ENCODE data around the gene KIAA1549.
"Not testable (repeated sequence)": the region's sequence is repeated elsewhere in the genome, so short reads cannot be mapped to it uniquely, and the experiment has no call there.

Gene KIAA1549

GRCh38 chr7:138978541-138979184, 2.5 kb downstream of the KIAA1549 start:
- ChIA-PET CTCF (interaction anchor here (0.9 to 2.4 kb wide), 4 partner anchors 39 to 91 kb away, joined by 3 to 17 read pairs (median 4); no protein-coding TSS in a partner anchor), POLR2A (no interaction called here)
- H3K4me3 ChIP-seq (ENCODE audit: low read depth, low read length) = no peak overlapping the region
- TF ChIP-seq, protein P1, sequence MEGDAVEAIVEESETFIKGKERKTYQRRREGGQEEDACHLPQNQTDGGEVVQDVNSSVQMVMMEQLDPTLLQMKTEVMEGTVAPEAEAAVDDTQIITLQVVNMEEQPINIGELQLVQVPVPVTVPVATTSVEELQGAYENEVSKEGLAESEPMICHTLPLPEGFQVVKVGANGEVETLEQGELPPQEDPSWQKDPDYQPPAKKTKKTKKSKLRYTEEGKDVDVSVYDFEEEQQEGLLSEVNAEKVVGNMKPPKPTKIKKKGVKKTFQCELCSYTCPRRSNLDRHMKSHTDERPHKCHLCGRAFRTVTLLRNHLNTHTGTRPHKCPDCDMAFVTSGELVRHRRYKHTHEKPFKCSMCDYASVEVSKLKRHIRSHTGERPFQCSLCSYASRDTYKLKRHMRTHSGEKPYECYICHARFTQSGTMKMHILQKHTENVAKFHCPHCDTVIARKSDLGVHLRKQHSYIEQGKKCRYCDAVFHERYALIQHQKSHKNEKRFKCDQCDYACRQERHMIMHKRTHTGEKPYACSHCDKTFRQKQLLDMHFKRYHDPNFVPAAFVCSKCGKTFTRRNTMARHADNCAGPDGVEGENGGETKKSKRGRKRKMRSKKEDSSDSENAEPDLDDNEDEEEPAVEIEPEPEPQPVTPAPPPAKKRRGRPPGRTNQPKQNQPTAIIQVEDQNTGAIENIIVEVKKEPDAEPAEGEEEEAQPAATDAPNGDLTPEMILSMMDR (IDR thresholded peaks at IDR 0.05; ENCODE audit: insufficient read depth, low read length, missing control alignments) = no peak
- no peak for DNase-seq (ENCODE audit: low read depth, low spot score)

- CTCF ChIA-PET = interaction anchor here (0.9 to 1.3 kb wide), 3 partner anchors 10 to 90 kb away, joined by 3 to 4 read pairs (median 3); no protein-coding TSS in a partner anchor
- H3K4me3 ChIP-seq (ENCODE audit: low read depth, low read length); POLR2A ChIA-PET; DNase-seq (ENCODE audit: low read depth, low spot score): not testable (repeated sequence)
Measured at GRCh38 chr7:138976161-138976560, 5.0 kb downstream of the KIAA1549 start.

- H3K4me3 ChIP-seq (ENCODE audit: low read depth, low read length) = no peak overlapping the region
- DNase-seq (ENCODE audit: low read depth, low spot score) = no peak
- ChIA-PET POLR2A (no interaction called here), CTCF (interaction anchor here (1.0 to 1.3 kb wide), 2 partner anchors 10 to 12 kb away, joined by 4 read pairs; no protein-coding TSS in a partner anchor)
- TF ChIP-seq, protein P1 (IDR thresholded peaks at IDR 0.05; ENCODE audit: insufficient read depth, low read length, missing control alignments) = no peak
Measured at GRCh38 chr7:138975343-138976104, 5.7 kb downstream of the KIAA1549 start.

DNA sequence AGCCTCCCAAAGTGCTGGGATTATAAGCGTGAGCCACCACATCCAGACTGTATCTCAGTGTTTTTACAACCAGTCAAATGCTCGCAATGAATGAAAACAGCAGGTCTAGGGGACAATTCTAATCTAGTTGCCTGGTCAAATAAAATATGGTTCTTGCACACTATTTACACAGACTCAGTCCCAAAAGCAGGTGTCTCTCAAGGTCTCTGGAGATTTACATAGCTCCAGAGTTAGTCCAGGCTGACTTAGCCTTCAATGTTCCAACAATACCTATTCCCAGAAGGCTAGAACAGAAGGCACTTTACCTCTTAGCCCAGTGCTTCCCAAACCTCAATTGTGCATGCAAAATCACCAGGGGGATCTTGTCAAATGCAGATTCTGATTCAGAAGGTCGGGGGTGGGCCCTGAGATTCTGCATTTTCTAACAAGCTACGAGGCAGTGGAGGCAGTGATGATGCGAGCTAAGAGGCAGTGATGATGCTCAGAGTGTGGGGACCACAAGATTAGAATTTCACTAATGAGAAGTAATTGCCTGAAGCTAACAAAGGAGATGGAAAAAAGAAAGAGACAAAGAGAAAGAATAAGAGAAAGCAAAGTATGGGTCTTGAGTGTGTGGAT, 6.4 kb downstream of the KIAA1549 start:
- CTCF ChIA-PET = interaction anchor here (1.0 kb wide), 1 partner anchor 11 kb away, joined by 4 read pairs; no protein-coding TSS in a partner anchor
- TF ChIP-seq, protein P1 (IDR thresholded peaks at IDR 0.05; ENCODE audit: insufficient read depth, low read length, missing control alignments) = no peak
- POLR2A ChIA-PET = no interaction called here
- H3K4me3 ChIP-seq (ENCODE audit: low read depth, low read length) = no peak overlapping the region
- no peak for DNase-seq (ENCODE audit: low read depth, low spot score)

GRCh38 chr7:138974103-138974502, 7.1 kb downstream of the KIAA1549 start:
- H3K4me3 ChIP-seq (ENCODE audit: low read depth, low read length) = no peak overlapping the region
- DNase-seq (ENCODE audit: low read depth, low spot score) = no peak
- TF ChIP-seq, protein P1 (IDR thresholded peaks at IDR 0.05; ENCODE audit: insufficient read depth, low read length, missing control alignments) = no peak
- CTCF ChIA-PET = interaction anchor here (1.2 to 1.7 kb wide), 2 partner anchors 88 to 101 kb away, joined by 3 to 5 read pairs; no protein-coding TSS in a partner anchor
- POLR2A ChIA-PET = no interaction called here

GRCh38 chr7:138970952-138971351, 10.2 kb downstream of the KIAA1549 start:
- no peak for DNase-seq (ENCODE audit: low read depth, low spot score)
- no peak overlapping the region for H3K4me3 ChIP-seq (ENCODE audit: low read depth, low read length)
- ChIA-PET CTCF (interaction anchor here (0.8 kb wide), 1 partner anchor 104 kb away, joined by 3 read pairs; no protein-coding TSS in a partner anchor), POLR2A (no interaction called here)
- TF ChIP-seq, protein P1 (IDR thresholded peaks at IDR 0.05; ENCODE audit: insufficient read depth, low read length, missing control alignments) = no peak
